B cell (primary cell): Measurements from ENCODE around the gene PALB2. TPM values are rescaled to one million over a fixed set of nuclear protein-coding genes. Genes with fewer than 3 reads are reported as not detected.
A peak's percentile ranks its signal among the peaks of the same experiment; 100 is the strongest.

Experiments
- ATAC-seq: fragments of 200-7000 bp; cut with Tn5 transposase; one replicate; pipeline ENCODE4 v1.10.0; 2021; ENCODE audit warnings: low read depth, mild to moderate bottlenecking, moderate number of reproducible peaks, moderate library complexity
- CTCF ChIA-PET: fragments of 350-600 bp; sonication (Branson Sonifier 250); formaldehyde crosslinking; loops from one replicate; lab custom pipeline; 2021; ENCODE audit warnings: antibody characterized with exemption, inconsistent platforms; lab: Charles Lee
- POLR2A ChIA-PET: fragments of 350-600 bp; sonication (Branson Sonifier 250); formaldehyde crosslinking; loops from one replicate; lab custom pipeline; 2021; ENCODE audit warnings: antibody characterized with exemption; lab: Charles Lee
- DNase-seq: peaks from one replicate; pipeline ENCODE4 v3.0.0; 2013
- H2AFZ ChIP-seq: 2 replicates; pipeline ENCODE4 v1.6.1; 2012; ENCODE audit warnings: mild to moderate bottlenecking, low read depth, low read length; ENCODE audit not compliant: insufficient read depth, poor library complexity, severe bottlenecking
- H3K27ac ChIP-seq, 2 donors: 1 replicate in 1 of 2; 2 replicates in 1 of 2; pipeline ENCODE4 v1.5.1; 2012 to 2013; ENCODE audit warnings: low read length in 2 of 2, mild to moderate bottlenecking in 2 of 2, moderate library complexity in 1 of 2
- H3K27me3 ChIP-seq, 4 experiments: fragments of 200-600 bp in 1 of 4; sonication (generic) in 1 of 4; replicated peaks in 1 of 4; 1 replicate in 2 of 4; 2 replicates in 2 of 4; pipeline versions ENCODE4 v1.6.1 to v1.7.0; 2013 to 2016; ENCODE audit warnings: low read length in 3 of 4, mild to moderate bottlenecking in 2 of 4, mixed read lengths in 1 of 4, moderate library complexity in 1 of 4; ENCODE audit not compliant: insufficient read depth in 4 of 4, control insufficient read depth in 3 of 4; ENCODE audit errors: control extremely low read depth in 1 of 4
- H3K36me3 ChIP-seq, 2 experiments: replicated peaks in 1 of 2; 1 replicate in 1 of 2; 2 replicates in 1 of 2; pipeline versions ENCODE4 v1.6.1 to v1.7.1; 2013; ENCODE audit warnings: low read length in 1 of 2; ENCODE audit not compliant: insufficient read depth in 2 of 2, control insufficient read depth in 1 of 2; ENCODE audit errors: control extremely low read depth in 1 of 2, extremely low read depth in 1 of 2
- H3K4me1 ChIP-seq, 2 donors: fragments of 200-600 bp in 1 of 2; sonication (generic) in 1 of 2; 1 replicate in 1 of 2; 2 replicates in 1 of 2; pipeline versions ENCODE4 v1.5.1 to v1.6.1; 2013 to 2017; ENCODE audit warnings: low read length in 2 of 2; ENCODE audit not compliant: control insufficient read depth in 2 of 2, insufficient read depth in 2 of 2
- H3K4me2 ChIP-seq: replicated peaks from 2 replicates; pipeline ENCODE3; 2012; ENCODE audit warnings: mild to moderate bottlenecking, low read depth, low read length; ENCODE audit not compliant: poor library complexity, severe bottlenecking
- H3K4me3 ChIP-seq, 5 experiments: fragments of 200-600 bp in 1 of 5; sonication (generic) in 1 of 5; 1 replicate in 3 of 5; 2 replicates in 2 of 5; pipeline versions ENCODE4 v1.5.1 to v1.7.0; 2011 to 2016; ENCODE audit warnings: low read length in 4 of 5, mild to moderate bottlenecking in 4 of 5, low read depth in 2 of 5, control low read depth in 1 of 5, moderate library complexity in 1 of 5; ENCODE audit not compliant: insufficient read depth in 1 of 5; ENCODE audit errors: control extremely low read depth in 1 of 5, extremely low read depth in 1 of 5
- H3K79me2 ChIP-seq: fragments of 200-600 bp; sonication (generic); one replicate; pipeline ENCODE4 v1.6.0; 2016; ENCODE audit warnings: low read length; ENCODE audit not compliant: control insufficient read depth, insufficient read depth
- H3K9ac ChIP-seq: fragments of 200-600 bp; sonication (generic); 2 replicates; pipeline ENCODE4 v1.6.1; 2017; ENCODE audit warnings: mild to moderate bottlenecking, low read length, moderate library complexity
- H3K9me3 ChIP-seq, 3 donors: one replicate each; pipeline versions ENCODE4 v1.6.1 to v1.7.1; 2013; ENCODE audit warnings: low read length in 2 of 3; ENCODE audit not compliant: control insufficient read depth in 2 of 3, insufficient read depth in 1 of 3; ENCODE audit errors: control extremely low read depth in 1 of 3
- H4K20me1 ChIP-seq: 2 replicates; pipeline ENCODE4 v1.6.0; 2012; ENCODE audit warnings: mild to moderate bottlenecking, low read length; ENCODE audit not compliant: insufficient read depth, control insufficient read depth, poor library complexity, severe bottlenecking
- H3K27ac Mint-ChIP-seq: one replicate; pipeline ENCODE4 v1.8.0; 2021; ENCODE audit warnings: mixed read lengths
- H3K27me3 Mint-ChIP-seq: one replicate; pipeline ENCODE4 v1.8.0; 2021; ENCODE audit warnings: mixed read lengths
- H3K4me1 Mint-ChIP-seq: one replicate; pipeline ENCODE4 v1.8.0; 2021; ENCODE audit warnings: mixed read lengths
- H3K4me3 Mint-ChIP-seq: one replicate; pipeline ENCODE4 v1.8.0; 2021; ENCODE audit warnings: mixed read lengths
- H3K9me3 Mint-ChIP-seq: one replicate; pipeline ENCODE4 v1.8.0; 2022; ENCODE audit warnings: mixed read lengths; ENCODE audit not compliant: insufficient read depth
- EZH2 ChIP-seq: IDR thresholded peaks from 2 replicates; pipeline ENCODE4 v1.6.1; 2012; ENCODE audit warnings: borderline replicate concordance, low read depth, mild to moderate bottlenecking, moderate library complexity, low read length; ENCODE audit not compliant: insufficient read depth, poor library complexity, severe bottlenecking
- WGBS: methylation state at CpG from one replicate; pipeline ENCODE4 v1.1.5; 2013; ENCODE audit warnings: missing lambda C conversion rate; ENCODE audit not compliant: insufficient coverage; 5-methylcytosine and 5-hydroxymethylcytosine counted together
- intact Hi-C: fragments of 100-400 bp; cut with micrococcal nuclease; formaldehyde crosslinking; loops from one replicate; pipeline ENCODE4 v1.10.0; 2022
- polyA plus RNA-seq: library from polyadenylated mRNA; depleted of rRNA; stranded (reverse); fragments of >200 nt; gene quantifications from 2 replicates; pipeline ENCODE4 v1.2.3, GENCODE V29; 2012
- total RNA-seq, 2 donors: library from RNA; stranded (reverse); fragments of 120-200 nt in 1 of 2; gene quantifications; 1 replicate in 1 of 2; 2 replicates in 1 of 2; pipeline versions ENCODE4 v1.2.3 to v1.2.4, GENCODE V29; 2013 to 2022
- TF ChIP-seq, protein P1 (sequence below): fragments of 200-600 bp; IDR thresholded peaks from one replicate; pipeline ENCODE4 v1.8.0; 2022; ENCODE audit warnings: antibody characterized with exemption, mild to moderate bottlenecking

The PALB2 gene
- total and polyA plus RNA-seq, 2 donors (not counting 1 experiment from before 2014, with no cell fraction given) = 3.6 to 16.3 TPM

DNA sequence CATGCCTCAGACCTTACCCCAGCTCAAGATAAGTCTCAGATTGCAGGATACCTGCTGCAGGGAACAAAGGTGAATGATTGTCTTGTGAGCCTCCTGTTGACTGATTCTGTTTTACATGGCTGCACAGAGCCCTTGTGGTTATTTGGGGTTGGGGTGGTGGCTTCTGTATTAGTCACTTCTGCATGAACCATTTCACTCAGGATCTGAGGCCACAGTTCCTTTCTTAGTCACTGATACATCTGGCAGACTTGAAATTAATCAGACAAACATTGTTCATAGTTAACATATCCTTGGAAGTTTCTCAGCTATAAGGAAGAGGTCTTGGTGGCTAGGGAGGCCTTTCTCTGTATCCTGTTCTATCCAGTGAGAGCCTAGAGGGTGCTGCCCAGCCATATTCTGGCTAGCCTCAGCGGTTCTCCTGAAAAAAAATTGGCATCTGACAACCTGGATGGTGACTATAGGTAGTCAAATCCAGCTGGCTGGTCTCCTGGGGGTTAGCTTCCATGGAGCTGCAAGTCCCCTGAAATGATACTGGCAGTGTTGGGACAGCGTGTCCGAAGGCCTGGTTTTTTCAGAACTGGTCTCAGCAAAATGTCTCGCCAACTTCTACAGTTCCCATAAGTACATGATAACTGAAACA is 29.1 kb upstream of the PALB2 start:
- intact Hi-C loops = no loop called here
- Histone ChIP-seq H3K4me2 (peak overlapping the region; percentile 7), H3K9ac (no peak overlapping the region), H2AFZ (no peak overlapping the region), H3K27me3 (no peaks in the 10 kb centered on the region), H3K9me3 (no peaks in the 10 kb centered on the region), H3K4me1 (peaks cover 15 to 21% of the 10 kb centered on the region in 2 donors), H3K36me3 (peaks cover 0 to 49% of the 10 kb centered on the region in 2 experiments), H3K27ac (no peak overlapping the region), H3K79me2 (no peaks in the 10 kb centered on the region), H3K4me3 (no peak overlapping the region), H4K20me1 (peaks cover 22% of the 10 kb centered on the region)
- Mint-ChIP-seq H3K4me1 (peaks cover 26% of the 10 kb centered on the region), H3K27me3 (no peaks in the 10 kb centered on the region), H3K4me3 (no peak overlapping the region), H3K9me3 (no peaks in the 10 kb centered on the region), H3K27ac (no peak overlapping the region)
- ATAC-seq (peak; percentile 91), DNase-seq (peak; percentile 41)
- WGBS = 80% methylated on average over 1 of the region's 4 CpGs
- POLR2A ChIA-PET = no interaction called here
- CTCF ChIA-PET = interaction anchor here (1.1 kb wide), 1 partner anchor 9 kb away, joined by 3 read pairs; the partner anchor contains the start of gene PLK1
- TF ChIP-seq, protein P1, sequence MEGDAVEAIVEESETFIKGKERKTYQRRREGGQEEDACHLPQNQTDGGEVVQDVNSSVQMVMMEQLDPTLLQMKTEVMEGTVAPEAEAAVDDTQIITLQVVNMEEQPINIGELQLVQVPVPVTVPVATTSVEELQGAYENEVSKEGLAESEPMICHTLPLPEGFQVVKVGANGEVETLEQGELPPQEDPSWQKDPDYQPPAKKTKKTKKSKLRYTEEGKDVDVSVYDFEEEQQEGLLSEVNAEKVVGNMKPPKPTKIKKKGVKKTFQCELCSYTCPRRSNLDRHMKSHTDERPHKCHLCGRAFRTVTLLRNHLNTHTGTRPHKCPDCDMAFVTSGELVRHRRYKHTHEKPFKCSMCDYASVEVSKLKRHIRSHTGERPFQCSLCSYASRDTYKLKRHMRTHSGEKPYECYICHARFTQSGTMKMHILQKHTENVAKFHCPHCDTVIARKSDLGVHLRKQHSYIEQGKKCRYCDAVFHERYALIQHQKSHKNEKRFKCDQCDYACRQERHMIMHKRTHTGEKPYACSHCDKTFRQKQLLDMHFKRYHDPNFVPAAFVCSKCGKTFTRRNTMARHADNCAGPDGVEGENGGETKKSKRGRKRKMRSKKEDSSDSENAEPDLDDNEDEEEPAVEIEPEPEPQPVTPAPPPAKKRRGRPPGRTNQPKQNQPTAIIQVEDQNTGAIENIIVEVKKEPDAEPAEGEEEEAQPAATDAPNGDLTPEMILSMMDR = no peak
- no peak for TF ChIP-seq EZH2

DNA sequence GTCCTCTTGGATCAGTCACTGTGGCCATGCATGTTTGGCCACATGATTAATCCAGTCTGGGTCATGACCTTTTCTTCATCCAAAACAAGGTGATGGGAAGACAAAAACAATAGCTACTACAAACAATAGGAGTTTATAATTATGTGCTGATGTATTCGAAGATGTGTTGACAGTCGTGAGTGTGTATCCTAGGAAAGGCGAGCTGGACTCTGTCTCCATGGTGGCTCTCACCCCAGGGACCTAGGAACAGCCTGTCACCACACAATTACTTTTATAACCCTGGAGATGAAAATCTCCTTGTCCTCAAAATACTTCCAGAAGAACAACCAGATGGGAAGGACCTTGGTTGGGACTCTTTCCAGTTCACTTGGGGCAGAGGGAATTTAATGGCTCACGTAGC is 27.8 kb upstream of the PALB2 start:
- no peak overlapping the region for H3K27ac Mint-ChIP-seq
- ATAC-seq = no peak
- H3K36me3 ChIP-seq = peaks cover 0 to 60% of the 10 kb centered on the region in 2 experiments

More for the DNA sequence above, 27.8 kb upstream of the PALB2 start:
- Histone ChIP-seq H3K4me3 (no peak overlapping the region), H3K9ac (no peak overlapping the region), H3K27me3 (no peaks in the 10 kb centered on the region), H3K4me2 (no peak overlapping the region), H2AFZ (no peak overlapping the region), H3K27ac (no peak overlapping the region), H3K9me3 (no peaks in the 10 kb centered on the region), H3K79me2 (no peaks in the 10 kb centered on the region), H3K4me1 (peaks cover 15 to 21% of the 10 kb centered on the region in 2 donors), H4K20me1 (peaks cover 22% of the 10 kb centered on the region)
- TF ChIP-seq, protein P1 = no peak
- TF ChIP-seq EZH2 = no peak
- 100% methylated on average over 1 of the region's 4 CpGs for WGBS
- CTCF ChIA-PET = no interaction called here
- no peaks in the 10 kb centered on the region for H3K9me3 Mint-ChIP-seq
- DNase-seq = no peak
- peaks cover 26% of the 10 kb centered on the region for H3K4me1 Mint-ChIP-seq
- no peaks in the 10 kb centered on the region for H3K27me3 Mint-ChIP-seq
- intact Hi-C loops = no loop called here
- H3K4me3 Mint-ChIP-seq = no peak overlapping the region
- POLR2A ChIA-PET = no interaction called here
